GM12878 (cell line): Measurements from ENCODE around the gene OGFOD3. TPM values are rescaled to one million over a fixed set of nuclear protein-coding genes. Genes with fewer than 3 reads are reported as not detected.
A peak's percentile ranks its signal among the peaks of the same experiment; 100 is the strongest.

Source experiments
- ATAC-seq: fragments of 200-7000 bp; cut with Tn5 transposase; 3 replicates; pipeline ENCODE4 v1.9.1; 2020; ENCODE audit warnings: mild to moderate bottlenecking, moderate library complexity
- BruUV-seq: library from RNA; stranded (reverse); fragments of 400-500 nt; replicated peaks from 2 replicates; lab custom pipeline; 2021; lab: Mats Ljungman, UMichigan
- CTCF ChIA-PET: fragments of 300-600 bp; sonication (Branson Sonifier 250); formaldehyde crosslinking; extraction: SDS; loops from one replicate; lab custom pipeline; 2021; ENCODE audit warnings: inconsistent platforms; lab: Yijun Ruan, JAX
- POLR2A ChIA-PET: fragments of 350-600 bp; formaldehyde crosslinking; extraction: SDS; loops from one replicate; lab custom pipeline; 2021; ENCODE audit warnings: inconsistent platforms; lab: Charles Lee
- RAD21 ChIA-PET: fragments of 300-600 bp; sonication (Branson Sonifier 250); formaldehyde crosslinking; loops from one replicate; lab custom pipeline; 2023; ENCODE audit warnings: antibody characterized with exemption; ENCODE audit not compliant: unreplicated experiment; lab: Charles Lee
- SMC1A ChIA-PET: fragments of 300-600 bp; sonication (Branson Sonifier 250); formaldehyde crosslinking; loops from one replicate; lab custom pipeline; 2023; ENCODE audit not compliant: unreplicated experiment, uncharacterized antibody; lab: Charles Lee
- DNase-seq: peaks from one replicate; pipeline ENCODE4 v3.0.0-alpha.2; 2011; ENCODE audit warnings: low read depth, low spot score
- FAIRE-seq: peaks from 3 replicates; lab custom pipeline; 2011; peaks lifted over from hg19 to GRCh38; lab: Jason Lieb, UNC
- H2AFZ ChIP-seq: 2 replicates; pipeline ENCODE4 v1.6.0; 2011; ENCODE audit warnings: low read depth, low read length, control low read depth; ENCODE audit not compliant: control insufficient read depth
- H3K27ac ChIP-seq: 2 replicates; pipeline ENCODE4 v1.5.1; 2011; ENCODE audit warnings: control low read depth; ENCODE audit not compliant: control insufficient read depth, insufficient read depth
- H3K27me3 ChIP-seq, 2 experiments: replicated peaks in 1 of 2; 2 replicates each; pipeline versions ENCODE4 v1.6.0 to v1.6.1; 2011; ENCODE audit warnings: low read length in 1 of 2; ENCODE audit not compliant: control insufficient read depth in 2 of 2, insufficient read depth in 2 of 2
- H3K36me3 ChIP-seq, 2 experiments: 2 replicates each; pipeline ENCODE4 v1.5.1; 2011; ENCODE audit warnings: low read length in 1 of 2; ENCODE audit not compliant: control insufficient read depth in 2 of 2, insufficient read depth in 2 of 2
- H3K4me1 ChIP-seq: 2 replicates; pipeline ENCODE4 v1.6.1; 2011; ENCODE audit warnings: mild to moderate bottlenecking, low read length, moderate library complexity, mixed read lengths; ENCODE audit not compliant: control insufficient read depth, insufficient read depth
- H3K4me2 ChIP-seq: 2 replicates; pipeline ENCODE4 v1.6.0; 2011; ENCODE audit warnings: control low read depth; ENCODE audit not compliant: control insufficient read depth, insufficient read depth
- H3K4me3 ChIP-seq: fragments of 200-600 bp; sonication (generic); 2 replicates; pipeline ENCODE4 v1.5.1; 2016
- H3K79me2 ChIP-seq: 2 replicates; pipeline ENCODE4 v1.6.0; 2011; ENCODE audit warnings: low read length; ENCODE audit not compliant: control insufficient read depth, insufficient read depth
- H3K9ac ChIP-seq: 2 replicates; pipeline ENCODE4 v1.8.0; 2011; ENCODE audit warnings: low read length, control low read depth, mixed read lengths; ENCODE audit not compliant: control insufficient read depth, insufficient read depth
- H3K9me3 ChIP-seq: replicated peaks from 3 replicates; pipeline ENCODE4 v1.5.1; 2011; ENCODE audit warnings: mild to moderate bottlenecking, low read length; ENCODE audit not compliant: control insufficient read depth, insufficient read depth
- H4K20me1 ChIP-seq: 2 replicates; pipeline ENCODE4 v1.6.0; 2011; ENCODE audit not compliant: control insufficient read depth, insufficient read depth
- BCL3 ChIP-seq: IDR thresholded peaks from 2 replicates; pipeline ENCODE4 v1.6.1; 2011; ENCODE audit warnings: borderline replicate concordance, low read depth, mild to moderate bottlenecking, moderate library complexity, low read length; ENCODE audit not compliant: insufficient read depth, poor library complexity, severe bottlenecking
- NFYB ChIP-seq: IDR thresholded peaks from 2 replicates; pipeline ENCODE4 v1.6.1; 2011; ENCODE audit warnings: low read depth, mild to moderate bottlenecking, low read length, improper control_type of control experiment, moderate library complexity; ENCODE audit not compliant: insufficient read depth
- NR2C2 ChIP-seq: IDR thresholded peaks from 2 replicates; pipeline ENCODE4 v1.6.1; 2011; ENCODE audit warnings: borderline replicate concordance, low read depth; ENCODE audit not compliant: control insufficient read depth, insufficient read length
- NR2F1 ChIP-seq: fragments of 450-650 bp; conservative IDR thresholded peaks from 2 replicates; pipeline ENCODE4 v1.6.1; 2017; ENCODE audit warnings: mild to moderate bottlenecking
- SKIL ChIP-seq: fragments of 450-650 bp; IDR thresholded peaks from 2 replicates; pipeline ENCODE4 v1.6.1; 2017; ENCODE audit warnings: mild to moderate bottlenecking, low read depth, inconsistent platforms; ENCODE audit not compliant: poor library complexity, severe bottlenecking
- YY1 ChIP-seq: IDR thresholded peaks from 2 replicates; pipeline ENCODE4 v1.6.1; 2011; ENCODE audit warnings: low read depth, mild to moderate bottlenecking, low read length
- WGBS: methylation state at CpG from one replicate; pipeline ENCODE4 v1.1.6; 2016; ENCODE audit warnings: low lambda C conversion rate; ENCODE audit not compliant: insufficient replicate concordance, insufficient coverage; ENCODE audit errors: missing lambda C conversion rate; 5-methylcytosine and 5-hydroxymethylcytosine counted together
- in situ Hi-C: fragments of 300-500 bp; cut with MboI; formaldehyde crosslinking; loops from 9 replicates; pipeline ENCODE4 v1.14.3; 2018; ENCODE audit warnings: mixed read lengths
- intact Hi-C: fragments of 100-400 bp; cut with micrococcal nuclease; formaldehyde crosslinking; loops from one replicate; pipeline ENCODE4 v1.14.2; 2022; ENCODE audit not compliant: unreplicated experiment
- polyA plus RNA-seq, 11 experiments: library from polyadenylated mRNA; depleted of rRNA in 4 of 11; unstranded in 6 of 11; stranded (reverse) in 5 of 11; fragments of >200 nt; fragmentation: Nextera tagmentation in 4 of 11; fragmentation: Illumina TruSeq in 1 of 11; extraction: Ambion mirVana in 4 of 11; extraction: Trizol in 1 of 11; gene quantifications; 1 replicate in 1 of 11; 2 replicates in 10 of 11; pipeline versions ENCODE4 v1.2.1 to v1.2.3, GENCODE V29; 2011 to 2016; ENCODE audit warnings: inconsistent platforms in 2 of 11, missing spikeins in 2 of 11, low read depth in 1 of 11
- total RNA-seq, 4 experiments: library from RNA; depleted of rRNA in 3 of 4; stranded (reverse); fragments of >200 nt in 3 of 4; fragmentation: Illumina TruSeq in 1 of 4; extraction: Trizol in 1 of 4; gene quantifications; 2 replicates each; pipeline versions ENCODE4 v1.2.1 to v1.2.3, GENCODE V29; 2013 to 2021

OGFOD3 gene
- total and polyA plus RNA-seq, 10 of the 15 experiments (the other 5 are each of a cell fraction or from before 2014, with no cell fraction given) = 0.48 to 28.4 (median 18.3) TPM

- TF ChIP-seq SKIL = no peak
- no peak for TF ChIP-seq YY1
- no peak for TF ChIP-seq BCL3
- TF ChIP-seq NFYB = no peak
- TF ChIP-seq NR2C2 = no peak
These were observed 61.0 kb downstream of the OGFOD3 start (continued) for GRCh38 chr17:82357394-82357793.

- no peak overlapping the region for H2AFZ ChIP-seq
- H3K27me3 ChIP-seq = no peaks in the 10 kb centered on the region
- no peaks in the 10 kb centered on the region for H3K36me3 ChIP-seq
- peak; percentile 63 for ATAC-seq
- H4K20me1 ChIP-seq = no peaks in the 10 kb centered on the region
- 43% methylated on average over 20 of the region's 20 CpGs for WGBS
- no peaks in the 10 kb centered on the region for H3K9me3 ChIP-seq
- no peak overlapping the region for H3K4me3 ChIP-seq
- intact Hi-C loops = no loop called here
- no peak for TF ChIP-seq NR2F1
- TF ChIP-seq, all 136 proteins: peak for 0
- no peak for DNase-seq
- H3K9ac ChIP-seq = no peak overlapping the region
- FAIRE-seq = no peak
- in situ Hi-C loops = no loop called here
- BruUV-seq = no TSS peak
- CTCF ChIA-PET = interaction anchor here (0.7 to 1.5 kb wide), 6 partner anchors 53 to 195 kb away, joined by 3 to 4 read pairs (median 3); no protein-coding TSS in a partner anchor
- SMC1A ChIA-PET = no interaction called here
- RAD21 ChIA-PET = interaction anchor here (1.2 to 1.3 kb wide), 2 partner anchors 45 to 58 kb away, joined by 3 to 6 read pairs; no protein-coding TSS in a partner anchor
- no peak overlapping the region for H3K4me2 ChIP-seq
- H3K27ac ChIP-seq = no peak overlapping the region
- peaks cover 7% of the 10 kb centered on the region for H3K4me1 ChIP-seq
- no peaks in the 10 kb centered on the region for H3K79me2 ChIP-seq
- POLR2A ChIA-PET = no interaction called here
These were observed 61.5 kb downstream of the OGFOD3 start for GRCh38 chr17:82356845-82357355.
